ENCODE measurements around the gene NGF. TPM values are rescaled to one million over a fixed set of nuclear protein-coding genes. Genes with fewer than 3 reads are reported as not detected.

NGF gene
- total RNA-seq, 1 donor from 2014 or later, result not detected

DNA sequence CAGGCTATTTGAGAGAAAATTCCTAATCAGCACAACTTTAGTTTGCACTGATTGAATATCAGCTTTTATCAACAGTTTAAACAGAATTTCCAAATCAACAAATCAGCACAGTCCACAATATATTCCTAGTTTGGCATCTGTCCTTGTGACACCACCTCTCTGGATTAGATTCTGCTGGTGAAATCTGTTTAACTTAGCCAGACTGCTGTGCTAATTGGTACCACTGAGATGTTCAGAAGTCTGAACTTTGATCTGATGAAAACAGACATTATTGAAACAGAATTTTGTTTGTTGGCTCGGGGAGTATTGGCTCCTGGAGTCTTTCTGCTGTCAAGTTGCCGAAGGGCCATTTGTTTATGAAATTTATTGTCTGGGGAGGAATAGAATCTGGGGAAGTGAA lies 17.0 kb upstream of the NGF start:
- Mint-ChIP-seq H3K36me3 (ENCODE audit: low read depth) (no peaks in the 10 kb centered on the region), H3K27ac (no peak overlapping the region), H3K4me3 (no peak overlapping the region), H3K4me1 (ENCODE audit: low read depth) (no peaks in the 10 kb centered on the region), H3K27me3 (ENCODE audit: insufficient read depth) (no peaks in the 10 kb centered on the region), H3K9me3 (peaks cover 5% of the 10 kb centered on the region)
- intact Hi-C loops (cut with micrococcal nuclease), result no loop called here
- no peak for DNase-seq (ENCODE audit: low spot score)

DNA sequence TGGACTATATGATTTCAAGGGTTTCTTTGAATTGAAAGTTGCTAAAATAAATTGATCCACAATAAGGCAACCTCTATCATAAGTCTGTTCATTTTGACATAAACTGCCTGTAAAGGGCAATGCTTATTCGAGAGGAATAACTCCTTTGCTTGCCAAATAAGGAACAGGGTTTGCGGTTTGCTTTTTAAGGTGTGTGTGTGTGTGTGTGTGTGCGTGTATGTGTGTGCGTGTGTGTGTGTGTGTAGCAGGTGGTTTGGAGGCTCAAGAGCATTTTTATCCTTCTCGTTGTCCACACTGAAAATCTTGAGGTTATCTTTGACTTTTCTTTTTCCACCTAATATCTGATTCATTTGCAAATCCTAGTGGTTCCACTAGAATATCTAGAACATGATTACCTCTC lies 13.1 kb upstream of the NGF start:
- no peaks in the 10 kb centered on the region for H3K4me1 Mint-ChIP-seq (ENCODE audit: low read depth)
- no peak for DNase-seq (ENCODE audit: low spot score)
- H3K27ac Mint-ChIP-seq, result no peak overlapping the region
- no peaks in the 10 kb centered on the region for H3K27me3 Mint-ChIP-seq (ENCODE audit: insufficient read depth)
- no peaks in the 10 kb centered on the region for H3K36me3 Mint-ChIP-seq (ENCODE audit: low read depth)
- H3K4me3 Mint-ChIP-seq, result no peak overlapping the region
- no peaks in the 10 kb centered on the region for H3K9me3 Mint-ChIP-seq
- intact Hi-C loops (cut with micrococcal nuclease), result no loop called here

GRCh38 chr1:115348636-115349035 lies 10.6 kb upstream of the NGF start:
- Mint-ChIP-seq H3K36me3 (ENCODE audit: low read depth) (no peaks in the 10 kb centered on the region), H3K27me3 (ENCODE audit: insufficient read depth) (no peaks in the 10 kb centered on the region), H3K4me3 (no peak overlapping the region), H3K9me3 (no peaks in the 10 kb centered on the region), H3K4me1 (ENCODE audit: low read depth) (no peaks in the 10 kb centered on the region), H3K27ac (no peak overlapping the region)
- intact Hi-C loops (cut with micrococcal nuclease), result no loop called here
- no peak for DNase-seq (ENCODE audit: low spot score)

GRCh38 chr1:115347282-115347681 lies 9.2 kb upstream of the NGF start:
- intact Hi-C loops (cut with micrococcal nuclease), result no loop called here
- no peaks in the 10 kb centered on the region for H3K9me3 Mint-ChIP-seq
- H3K27me3 Mint-ChIP-seq (ENCODE audit: insufficient read depth), result no peaks in the 10 kb centered on the region
- H3K36me3 Mint-ChIP-seq (ENCODE audit: low read depth), result no peaks in the 10 kb centered on the region
- H3K4me3 Mint-ChIP-seq, result no peak overlapping the region
- DNase-seq (ENCODE audit: low spot score), result no peak
- H3K4me1 Mint-ChIP-seq (ENCODE audit: low read depth), result no peaks in the 10 kb centered on the region
- no peak overlapping the region for H3K27ac Mint-ChIP-seq

- no peak for DNase-seq (ENCODE audit: low spot score)
- Mint-ChIP-seq H3K4me3 (no peak overlapping the region), H3K9me3 (no peaks in the 10 kb centered on the region), H3K27me3 (ENCODE audit: insufficient read depth) (peaks cover 11% of the 10 kb centered on the region), H3K36me3 (ENCODE audit: low read depth) (no peaks in the 10 kb centered on the region), H3K27ac (no peak overlapping the region), H3K4me1 (ENCODE audit: low read depth) (no peaks in the 10 kb centered on the region)
- intact Hi-C loops (cut with micrococcal nuclease), result no loop called here
These were observed 5.2 kb upstream of the NGF start for GRCh38 chr1:115343200-115343737.

DNA sequence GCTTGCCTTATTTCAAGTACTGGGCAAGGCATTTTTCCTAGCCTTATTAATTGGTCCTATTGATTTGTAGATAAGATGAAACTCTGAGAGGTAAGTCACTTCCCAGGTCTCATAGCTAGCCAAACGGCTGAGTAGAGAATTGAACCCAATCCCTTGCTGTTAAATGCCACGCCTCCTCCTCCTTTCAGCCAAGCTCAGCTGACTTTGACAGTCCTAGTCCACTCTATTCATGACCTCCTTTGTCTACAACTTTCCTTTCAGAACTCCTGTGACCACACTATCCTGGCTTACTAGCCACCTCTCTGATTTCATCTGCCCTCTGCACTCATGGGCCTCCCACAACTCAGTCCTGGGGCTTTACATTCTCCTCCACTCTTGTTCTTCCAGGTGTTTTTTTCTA lies 3.9 kb upstream of the NGF start:
- H3K27me3 Mint-ChIP-seq (ENCODE audit: insufficient read depth), result peaks cover 14% of the 10 kb centered on the region
- intact Hi-C loops (cut with micrococcal nuclease), result no loop called here

GRCh38 chr1:115340879-115341278 lies 2.8 kb upstream of the NGF start:
- no peak overlapping the region for H3K27ac Mint-ChIP-seq
- no peak overlapping the region for H3K4me3 Mint-ChIP-seq
- DNase-seq (ENCODE audit: low spot score), result no peak
- no peaks in the 10 kb centered on the region for H3K36me3 Mint-ChIP-seq (ENCODE audit: low read depth)
- intact Hi-C loops (cut with micrococcal nuclease), result no loop called here
- H3K4me1 Mint-ChIP-seq (ENCODE audit: low read depth), result no peaks in the 10 kb centered on the region
- H3K9me3 Mint-ChIP-seq, result no peaks in the 10 kb centered on the region
- H3K27me3 Mint-ChIP-seq (ENCODE audit: insufficient read depth), result peaks cover 22% of the 10 kb centered on the region

More for the DNA sequence above, 3.9 kb upstream of the NGF start:
- Mint-ChIP-seq H3K9me3 (no peaks in the 10 kb centered on the region), H3K4me3 (no peak overlapping the region), H3K4me1 (ENCODE audit: low read depth) (no peaks in the 10 kb centered on the region), H3K27ac (no peak overlapping the region), H3K36me3 (ENCODE audit: low read depth) (no peaks in the 10 kb centered on the region)
- no peak for DNase-seq (ENCODE audit: low spot score)

GRCh38 chr1:115338457-115338820 lies 390 bp upstream of the NGF start:
- DNase-seq (ENCODE audit: low spot score), result no peak
- Mint-ChIP-seq H3K27ac (no peak overlapping the region), H3K4me1 (ENCODE audit: low read depth) (no peaks in the 10 kb centered on the region), H3K27me3 (ENCODE audit: insufficient read depth) (peaks cover 22% of the 10 kb centered on the region), H3K36me3 (ENCODE audit: low read depth) (no peaks in the 10 kb centered on the region), H3K9me3 (no peaks in the 10 kb centered on the region), H3K4me3 (no peak overlapping the region)
- intact Hi-C loops (cut with micrococcal nuclease), result no loop called here

- Mint-ChIP-seq H3K4me3 (no peak overlapping the region), H3K27me3 (ENCODE audit: insufficient read depth) (peaks cover 22% of the 10 kb centered on the region), H3K27ac (no peak overlapping the region), H3K9me3 (no peaks in the 10 kb centered on the region), H3K4me1 (ENCODE audit: low read depth) (no peaks in the 10 kb centered on the region), H3K36me3 (ENCODE audit: low read depth) (no peaks in the 10 kb centered on the region)
- intact Hi-C loops (cut with micrococcal nuclease), result no loop called here
- no peak for DNase-seq (ENCODE audit: low spot score)
These were observed 795 bp downstream of the NGF start for GRCh38 chr1:115337276-115337632.

DNA sequence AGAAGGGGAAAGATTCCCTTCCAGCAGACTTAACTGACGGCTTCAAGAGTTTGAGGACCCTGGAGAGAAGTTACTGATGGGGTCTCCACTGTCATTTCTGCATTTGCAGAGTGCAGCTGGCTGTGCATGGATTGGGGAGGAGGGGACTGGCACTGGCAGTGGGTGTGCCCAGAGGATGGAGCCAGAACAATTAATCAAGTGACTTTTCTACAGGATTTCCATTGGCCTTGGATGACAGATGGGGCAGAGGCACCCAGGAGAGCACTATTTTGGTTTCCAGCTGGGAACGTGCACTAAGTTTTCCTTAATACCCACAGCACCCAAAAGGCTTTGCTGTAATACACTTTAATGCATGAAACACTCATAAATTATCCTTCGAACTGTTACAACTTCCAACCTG lies 1.3 kb downstream of the NGF start:
- no peaks in the 10 kb centered on the region for H3K4me1 Mint-ChIP-seq (ENCODE audit: low read depth)
- H3K27ac Mint-ChIP-seq, result no peak overlapping the region
- H3K36me3 Mint-ChIP-seq (ENCODE audit: low read depth), result no peaks in the 10 kb centered on the region
- no peak for DNase-seq (ENCODE audit: low spot score)
- H3K4me3 Mint-ChIP-seq, result no peak overlapping the region
- no peaks in the 10 kb centered on the region for H3K9me3 Mint-ChIP-seq
- intact Hi-C loops (cut with micrococcal nuclease), result no loop called here
- H3K27me3 Mint-ChIP-seq (ENCODE audit: insufficient read depth), result peaks cover 19% of the 10 kb centered on the region

DNA sequence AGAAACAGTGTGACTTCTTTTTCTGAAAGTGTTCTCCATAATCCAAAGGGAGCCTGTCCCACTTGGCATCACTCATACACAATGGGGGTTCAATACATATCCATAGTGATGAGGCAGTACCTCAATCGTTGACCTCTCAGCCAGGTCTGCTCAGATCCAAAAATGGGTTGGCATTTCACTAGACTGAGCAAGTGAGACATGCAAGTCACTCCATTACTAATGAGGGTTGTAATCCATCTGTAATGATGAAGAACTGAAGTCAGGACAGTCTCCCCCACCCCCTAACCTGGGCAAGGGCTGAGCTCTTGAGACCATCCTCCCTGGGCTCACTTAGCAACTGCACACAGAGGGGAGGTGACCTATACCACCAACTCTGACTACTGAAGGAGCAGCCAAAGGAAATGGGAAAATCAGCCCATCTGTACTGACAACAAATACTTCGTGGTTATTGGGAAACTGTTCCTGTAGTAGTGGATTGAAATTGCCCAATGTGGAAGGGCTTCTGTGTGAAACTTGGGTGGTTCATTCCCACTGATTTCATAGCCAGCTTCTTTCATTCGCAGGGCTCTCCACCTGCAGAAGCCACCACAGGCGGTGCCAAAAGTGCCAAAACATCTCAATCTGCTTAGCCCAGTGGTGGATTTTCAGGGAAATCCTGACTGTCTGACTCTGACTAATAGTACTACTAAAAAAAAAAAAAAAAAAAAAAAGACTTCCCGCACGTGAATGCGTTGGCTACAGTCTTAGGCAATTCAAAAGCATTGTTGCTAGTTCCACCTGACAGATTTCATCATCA lies 5.0 kb downstream of the NGF start:
- no peak for DNase-seq (ENCODE audit: low spot score)
- no peaks in the 10 kb centered on the region for H3K4me1 Mint-ChIP-seq (ENCODE audit: low read depth)
- no peak overlapping the region for H3K27ac Mint-ChIP-seq
- H3K4me3 Mint-ChIP-seq, result no peak overlapping the region
- peaks cover 15% of the 10 kb centered on the region for H3K27me3 Mint-ChIP-seq (ENCODE audit: insufficient read depth)
- H3K9me3 Mint-ChIP-seq, result no peaks in the 10 kb centered on the region
- H3K36me3 Mint-ChIP-seq (ENCODE audit: low read depth), result no peaks in the 10 kb centered on the region
- intact Hi-C loops (cut with micrococcal nuclease), result no loop called here

GRCh38 chr1:115331558-115332331 lies 6.3 kb downstream of the NGF start:
- H3K9me3 Mint-ChIP-seq, result no peaks in the 10 kb centered on the region
- H3K27ac Mint-ChIP-seq, result no peak overlapping the region
- no peaks in the 10 kb centered on the region for H3K36me3 Mint-ChIP-seq (ENCODE audit: low read depth)
- no peaks in the 10 kb centered on the region for H3K4me1 Mint-ChIP-seq (ENCODE audit: low read depth)
- H3K4me3 Mint-ChIP-seq, result no peak overlapping the region
- peaks cover 9% of the 10 kb centered on the region for H3K27me3 Mint-ChIP-seq (ENCODE audit: insufficient read depth)
- intact Hi-C loops (cut with micrococcal nuclease), result no loop called here
- no peak for DNase-seq (ENCODE audit: low spot score)

GRCh38 chr1:115330480-115331013 lies 7.5 kb downstream of the NGF start:
- Mint-ChIP-seq H3K27me3 (ENCODE audit: insufficient read depth) (peaks cover 6% of the 10 kb centered on the region), H3K36me3 (ENCODE audit: low read depth) (no peaks in the 10 kb centered on the region), H3K4me3 (no peak overlapping the region), H3K27ac (no peak overlapping the region), H3K4me1 (ENCODE audit: low read depth) (no peaks in the 10 kb centered on the region), H3K9me3 (no peaks in the 10 kb centered on the region)
- no peak for DNase-seq (ENCODE audit: low spot score)
- intact Hi-C loops (cut with micrococcal nuclease), result no loop called here

Measured in activated T-helper 1 cell treated with anti-CD3 and anti-CD28 coated beads, Interleukin-12 subunit alpha, Interleukin-12 subunit beta, Interleukin-2, Interleukin-4 antibody, amounts not matched to agents 30 ng/mL and 10 ng/mL and 1 ng/mL, durations not matched to agents 14 hours and 24 hours and 36 hours (primary cell).